K562 (cell line): ENCODE measurements around the gene AGRN. TPM values are rescaled to one million over a fixed set of nuclear protein-coding genes. Genes with fewer than 3 reads are reported as not detected.

ENCODE experiments used
- CBX1 ChIP-seq: sonication (generic); IDR thresholded peaks from 2 replicates; pipeline ENCODE4 v1.6.1; 2016; ENCODE audit warnings: antibody characterized with exemption, low read depth, mild to moderate bottlenecking
- DDX20 ChIP-seq: fragments of 450-650 bp; IDR thresholded peaks from 2 replicates; pipeline ENCODE4 v1.6.1; 2016; ENCODE audit warnings: missing genetic modification characterization, low read depth, mild to moderate bottlenecking, missing compliant biosample characterization, moderate library complexity
- GTF2A2 ChIP-seq: IDR thresholded peaks from 2 replicates; pipeline ENCODE4 v1.6.1; 2016; ENCODE audit warnings: mild to moderate bottlenecking, missing genetic modification characterization, missing compliant biosample characterization
- KDM2B ChIP-seq: fragments of 250-450 bp; sonication (Bioruptor Pico); IDR thresholded peaks from 2 replicates; pipeline ENCODE4 v1.8.0; 2021; ENCODE audit warnings: mild to moderate bottlenecking, moderate library complexity
- KLF10 ChIP-seq: fragments of 250-450 bp; sonication (Bioruptor Pico); IDR thresholded peaks from 2 replicates; pipeline ENCODE4 v1.6.1; 2021; ENCODE audit warnings: matching md5 sums
- PCBP1 ChIP-seq: fragments of 200-400 bp; formaldehyde crosslinking; IDR thresholded peaks from 2 replicates; pipeline ENCODE4 v1.6.1; 2018; ENCODE audit warnings: mild to moderate bottlenecking, low read depth, low read length; ENCODE audit not compliant: poor library complexity, severe bottlenecking
- PRMT5 ChIP-seq: sonication (generic); formaldehyde crosslinking; IDR thresholded peaks from 2 replicates; pipeline ENCODE4 v1.5.0; 2020; ENCODE audit warnings: missing genetic modification reagents
- SRSF3 ChIP-seq: fragments of 200-400 bp; formaldehyde crosslinking; IDR thresholded peaks from 2 replicates; pipeline ENCODE4 v1.6.1; 2016; ENCODE audit warnings: mild to moderate bottlenecking, low read length, moderate library complexity; ENCODE audit not compliant: insufficient read depth
- ZNF263 ChIP-seq: sonication (generic); formaldehyde crosslinking; IDR thresholded peaks from 2 replicates; pipeline ENCODE4 v1.8.0; 2022; ENCODE audit warnings: mild to moderate bottlenecking, missing genetic modification reagents, borderline replicate concordance
- ZNF695 ChIP-seq: fragments of 450-650 bp; formaldehyde crosslinking; IDR thresholded peaks from 2 replicates; pipeline ENCODE4 v1.4.0; 2020; ENCODE audit warnings: mild to moderate bottlenecking, moderate library complexity
- ZNF830 ChIP-seq: fragments of 250-450 bp; sonication (Bioruptor Pico); IDR thresholded peaks from 2 replicates; pipeline ENCODE4 v1.5.0; 2021; ENCODE audit warnings: mild to moderate bottlenecking
- polyA plus RNA-seq, 8 experiments: library from polyadenylated mRNA; depleted of rRNA in 4 of 8; stranded (reverse) in 5 of 8; unstranded in 3 of 8; fragments of >200 nt; fragmentation: Nextera tagmentation in 2 of 8; fragmentation: Illumina TruSeq in 1 of 8; extraction: Ambion mirVana in 2 of 8; extraction: Trizol in 1 of 8; gene quantifications; 2 replicates each; pipeline versions ENCODE4 v1.2.1 to v1.2.3, GENCODE V29; 2011 to 2014; ENCODE audit warnings: inconsistent platforms in 1 of 8, missing spikeins in 1 of 8
- total RNA-seq, 7 experiments: library from RNA; depleted of rRNA in 6 of 7; stranded (reverse); fragments of >200 nt in 6 of 7; fragmentation: Illumina TruSeq in 2 of 7; extraction: Trizol in 2 of 7; gene quantifications; 2 replicates each; pipeline versions ENCODE4 v1.2.1 to v1.2.3, GENCODE V29; 2011 to 2021; ENCODE audit warnings: low replicate concordance in 1 of 7
- TF ChIP-seq, protein P1 (sequence below): sonication (generic); formaldehyde crosslinking; IDR thresholded peaks from 2 replicates; pipeline ENCODE4 v1.8.1; 2023; ENCODE audit warnings: missing genetic modification reagents, mild to moderate bottlenecking, borderline replicate concordance
- TF ChIP-seq, protein P2 (sequence below): fragments of 450-650 bp; IDR thresholded peaks from 2 replicates; pipeline ENCODE4 v1.6.1; 2016; ENCODE audit warnings: antibody characterized with exemption
- TF ChIP-seq, protein P3 (sequence below): fragments of 200-800 bp; sonication (Bioruptor generic); IDR thresholded peaks from 2 replicates; pipeline ENCODE4 v1.6.1; 2016; ENCODE audit warnings: missing genetic modification characterization, missing compliant biosample characterization
- TF ChIP-seq, protein P4 (sequence below): fragments of 450-650 bp; IDR thresholded peaks from 2 replicates; pipeline ENCODE4 v1.6.1; 2016

The AGRN gene
- total and polyA plus RNA-seq, 9 of the 15 experiments (the other 6 are each of a cell fraction or from before 2014, with no cell fraction given): 0.04 to 111 (median 18.1) TPM

DNA sequence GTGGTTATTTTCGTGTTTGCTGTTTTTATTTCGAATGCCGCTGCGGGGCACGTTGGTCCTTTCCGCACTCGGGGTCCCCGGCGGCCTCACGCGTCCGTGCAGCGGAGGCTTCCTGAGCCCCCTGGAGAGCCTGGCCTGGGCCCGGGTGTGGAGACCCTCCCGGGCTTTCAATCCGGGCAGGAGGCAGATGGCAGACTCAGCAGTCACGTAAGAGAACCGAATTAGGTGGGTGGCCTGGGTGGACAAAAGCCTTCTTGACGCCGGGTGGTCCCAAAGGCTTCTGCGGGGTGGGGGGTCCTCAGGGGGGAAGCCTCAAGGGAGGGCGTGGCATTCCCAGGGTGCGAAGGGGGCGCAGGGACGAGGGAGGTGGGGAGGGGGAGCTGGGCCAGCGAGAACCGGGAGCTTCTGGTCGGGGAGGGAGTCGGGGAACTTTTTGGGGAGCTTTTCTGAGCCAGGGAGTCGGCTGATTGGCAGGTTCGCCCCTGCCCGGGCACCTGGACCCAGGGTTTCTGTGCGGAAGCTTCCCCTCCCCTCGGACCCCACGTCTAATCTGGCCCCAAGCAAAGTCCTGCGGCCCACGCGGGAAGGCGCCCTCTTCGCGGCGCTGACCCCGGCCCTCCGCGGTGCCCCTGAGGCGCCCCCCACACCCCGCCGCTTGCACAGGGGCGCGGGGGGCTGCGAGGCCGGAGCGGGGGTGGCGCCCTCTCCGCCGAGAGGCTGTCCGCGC is 18.7 kb upstream of the AGRN start (continued):
- TF ChIP-seq GTF2A2: no peak
- TF ChIP-seq, protein P1, sequence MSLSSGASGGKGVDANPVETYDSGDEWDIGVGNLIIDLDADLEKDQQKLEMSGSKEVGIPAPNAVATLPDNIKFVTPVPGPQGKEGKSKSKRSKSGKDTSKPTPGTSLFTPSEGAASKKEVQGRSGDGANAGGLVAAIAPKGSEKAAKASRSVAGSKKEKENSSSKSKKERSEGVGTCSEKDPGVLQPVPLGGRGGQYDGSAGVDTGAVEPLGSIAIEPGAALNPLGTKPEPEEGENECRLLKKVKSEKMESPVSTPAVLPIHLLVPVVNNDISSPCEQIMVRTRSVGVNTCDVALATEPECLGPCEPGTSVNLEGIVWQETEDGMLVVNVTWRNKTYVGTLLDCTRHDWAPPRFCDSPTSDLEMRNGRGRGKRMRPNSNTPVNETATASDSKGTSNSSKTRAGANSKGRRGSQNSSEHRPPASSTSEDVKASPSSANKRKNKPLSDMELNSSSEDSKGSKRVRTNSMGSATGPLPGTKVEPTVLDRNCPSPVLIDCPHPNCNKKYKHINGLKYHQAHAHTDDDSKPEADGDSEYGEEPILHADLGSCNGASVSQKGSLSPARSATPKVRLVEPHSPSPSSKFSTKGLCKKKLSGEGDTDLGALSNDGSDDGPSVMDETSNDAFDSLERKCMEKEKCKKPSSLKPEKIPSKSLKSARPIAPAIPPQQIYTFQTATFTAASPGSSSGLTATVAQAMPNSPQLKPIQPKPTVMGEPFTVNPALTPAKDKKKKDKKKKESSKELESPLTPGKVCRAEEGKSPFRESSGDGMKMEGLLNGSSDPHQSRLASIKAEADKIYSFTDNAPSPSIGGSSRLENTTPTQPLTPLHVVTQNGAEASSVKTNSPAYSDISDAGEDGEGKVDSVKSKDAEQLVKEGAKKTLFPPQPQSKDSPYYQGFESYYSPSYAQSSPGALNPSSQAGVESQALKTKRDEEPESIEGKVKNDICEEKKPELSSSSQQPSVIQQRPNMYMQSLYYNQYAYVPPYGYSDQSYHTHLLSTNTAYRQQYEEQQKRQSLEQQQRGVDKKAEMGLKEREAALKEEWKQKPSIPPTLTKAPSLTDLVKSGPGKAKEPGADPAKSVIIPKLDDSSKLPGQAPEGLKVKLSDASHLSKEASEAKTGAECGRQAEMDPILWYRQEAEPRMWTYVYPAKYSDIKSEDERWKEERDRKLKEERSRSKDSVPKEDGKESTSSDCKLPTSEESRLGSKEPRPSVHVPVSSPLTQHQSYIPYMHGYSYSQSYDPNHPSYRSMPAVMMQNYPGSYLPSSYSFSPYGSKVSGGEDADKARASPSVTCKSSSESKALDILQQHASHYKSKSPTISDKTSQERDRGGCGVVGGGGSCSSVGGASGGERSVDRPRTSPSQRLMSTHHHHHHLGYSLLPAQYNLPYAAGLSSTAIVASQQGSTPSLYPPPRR (CRISPR knock-in tag): no peak
- TF ChIP-seq, protein P2, sequence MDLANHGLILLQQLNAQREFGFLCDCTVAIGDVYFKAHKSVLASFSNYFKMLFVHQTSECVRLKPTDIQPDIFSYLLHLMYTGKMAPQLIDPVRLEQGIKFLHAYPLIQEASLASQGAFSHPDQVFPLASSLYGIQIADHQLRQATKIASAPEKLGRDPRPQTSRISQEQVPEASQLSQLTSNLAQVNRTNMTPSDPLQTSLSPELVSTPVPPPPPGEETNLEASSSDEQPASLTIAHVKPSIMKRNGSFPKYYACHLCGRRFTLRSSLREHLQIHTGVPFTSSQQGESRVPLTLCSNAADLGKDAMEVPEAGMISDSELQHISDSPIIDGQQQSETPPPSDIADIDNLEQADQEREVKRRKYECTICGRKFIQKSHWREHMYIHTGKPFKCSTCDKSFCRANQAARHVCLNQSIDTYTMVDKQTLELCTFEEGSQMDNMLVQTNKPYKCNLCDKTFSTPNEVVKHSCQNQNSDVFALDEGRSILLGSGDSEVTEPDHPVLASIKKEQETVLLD: no peak
- TF ChIP-seq ZNF695 (CRISPR knock-in tag): no peak
- TF ChIP-seq, protein P3, sequence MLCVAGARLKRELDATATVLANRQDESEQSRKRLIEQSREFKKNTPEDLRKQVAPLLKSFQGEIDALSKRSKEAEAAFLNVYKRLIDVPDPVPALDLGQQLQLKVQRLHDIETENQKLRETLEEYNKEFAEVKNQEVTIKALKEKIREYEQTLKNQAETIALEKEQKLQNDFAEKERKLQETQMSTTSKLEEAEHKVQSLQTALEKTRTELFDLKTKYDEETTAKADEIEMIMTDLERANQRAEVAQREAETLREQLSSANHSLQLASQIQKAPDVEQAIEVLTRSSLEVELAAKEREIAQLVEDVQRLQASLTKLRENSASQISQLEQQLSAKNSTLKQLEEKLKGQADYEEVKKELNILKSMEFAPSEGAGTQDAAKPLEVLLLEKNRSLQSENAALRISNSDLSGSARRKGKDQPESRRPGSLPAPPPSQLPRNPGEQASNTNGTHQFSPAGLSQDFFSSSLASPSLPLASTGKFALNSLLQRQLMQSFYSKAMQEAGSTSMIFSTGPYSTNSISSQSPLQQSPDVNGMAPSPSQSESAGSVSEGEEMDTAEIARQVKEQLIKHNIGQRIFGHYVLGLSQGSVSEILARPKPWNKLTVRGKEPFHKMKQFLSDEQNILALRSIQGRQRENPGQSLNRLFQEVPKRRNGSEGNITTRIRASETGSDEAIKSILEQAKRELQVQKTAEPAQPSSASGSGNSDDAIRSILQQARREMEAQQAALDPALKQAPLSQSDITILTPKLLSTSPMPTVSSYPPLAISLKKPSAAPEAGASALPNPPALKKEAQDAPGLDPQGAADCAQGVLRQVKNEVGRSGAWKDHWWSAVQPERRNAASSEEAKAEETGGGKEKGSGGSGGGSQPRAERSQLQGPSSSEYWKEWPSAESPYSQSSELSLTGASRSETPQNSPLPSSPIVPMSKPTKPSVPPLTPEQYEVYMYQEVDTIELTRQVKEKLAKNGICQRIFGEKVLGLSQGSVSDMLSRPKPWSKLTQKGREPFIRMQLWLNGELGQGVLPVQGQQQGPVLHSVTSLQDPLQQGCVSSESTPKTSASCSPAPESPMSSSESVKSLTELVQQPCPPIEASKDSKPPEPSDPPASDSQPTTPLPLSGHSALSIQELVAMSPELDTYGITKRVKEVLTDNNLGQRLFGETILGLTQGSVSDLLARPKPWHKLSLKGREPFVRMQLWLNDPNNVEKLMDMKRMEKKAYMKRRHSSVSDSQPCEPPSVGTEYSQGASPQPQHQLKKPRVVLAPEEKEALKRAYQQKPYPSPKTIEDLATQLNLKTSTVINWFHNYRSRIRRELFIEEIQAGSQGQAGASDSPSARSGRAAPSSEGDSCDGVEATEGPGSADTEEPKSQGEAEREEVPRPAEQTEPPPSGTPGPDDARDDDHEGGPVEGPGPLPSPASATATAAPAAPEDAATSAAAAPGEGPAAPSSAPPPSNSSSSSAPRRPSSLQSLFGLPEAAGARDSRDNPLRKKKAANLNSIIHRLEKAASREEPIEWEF (CRISPR knock-in tag): no peak
- TF ChIP-seq, protein P4, sequence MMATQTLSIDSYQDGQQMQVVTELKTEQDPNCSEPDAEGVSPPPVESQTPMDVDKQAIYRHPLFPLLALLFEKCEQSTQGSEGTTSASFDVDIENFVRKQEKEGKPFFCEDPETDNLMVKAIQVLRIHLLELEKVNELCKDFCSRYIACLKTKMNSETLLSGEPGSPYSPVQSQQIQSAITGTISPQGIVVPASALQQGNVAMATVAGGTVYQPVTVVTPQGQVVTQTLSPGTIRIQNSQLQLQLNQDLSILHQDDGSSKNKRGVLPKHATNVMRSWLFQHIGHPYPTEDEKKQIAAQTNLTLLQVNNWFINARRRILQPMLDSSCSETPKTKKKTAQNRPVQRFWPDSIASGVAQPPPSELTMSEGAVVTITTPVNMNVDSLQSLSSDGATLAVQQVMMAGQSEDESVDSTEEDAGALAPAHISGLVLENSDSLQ: peak; percentile 57
- no peak; the same call in 1 of the 2 replicates for TF ChIP-seq CBX1
- TF ChIP-seq SRSF3: no peak
- TF ChIP-seq ZNF263 (CRISPR knock-in tag): no peak
- TF ChIP-seq PRMT5 (CRISPR knock-in tag): 0 out of 2 replicates have a peak, but pooled peaks have one; percentile 44
- no peak for TF ChIP-seq PCBP1
- TF ChIP-seq KDM2B (CRISPR knock-in tag): 0 out of 2 replicates have a peak, but pooled peaks have one; percentile 30
- TF ChIP-seq KLF10: no peak
- TF ChIP-seq ZNF830: no peak
- no peak for TF ChIP-seq DDX20 (tag)
